Osteoblast (primary cell): Measurements from ENCODE around the gene COQ6. TPM values are rescaled to one million over a fixed set of nuclear protein-coding genes. Genes with fewer than 3 reads are reported as not detected.

Source experiments
- DNase-seq: peaks from one replicate; pipeline ENCODE4 v3.0.0; 2011; ENCODE audit warnings: low spot score, mixed read lengths; ENCODE audit not compliant: insufficient read length; ENCODE audit errors: missing footprints
- H2AFZ ChIP-seq: 2 replicates; pipeline ENCODE4 v1.6.0; 2011; ENCODE audit warnings: mild to moderate bottlenecking, low read length
- H3K27ac ChIP-seq: 2 replicates; pipeline ENCODE4 v1.5.1; 2011; ENCODE audit warnings: mild to moderate bottlenecking, low read depth, low read length, moderate library complexity
- H3K27me3 ChIP-seq: 2 replicates; pipeline ENCODE4 v1.6.0; 2012; ENCODE audit warnings: mild to moderate bottlenecking, control low read depth, inconsistent platforms, low read length, moderate library complexity; ENCODE audit not compliant: insufficient read depth
- H3K36me3 ChIP-seq: 2 replicates; pipeline ENCODE4 v1.5.1; 2011; ENCODE audit warnings: mild to moderate bottlenecking, low read length, control low read depth, moderate library complexity; ENCODE audit not compliant: insufficient read depth
- H3K4me1 ChIP-seq: 2 replicates; pipeline ENCODE4 v1.5.1; 2011; ENCODE audit warnings: mild to moderate bottlenecking, low read length, control low read depth, moderate library complexity; ENCODE audit not compliant: insufficient read depth
- H3K4me2 ChIP-seq: 2 replicates; pipeline ENCODE4 v1.6.0; 2011; ENCODE audit warnings: mild to moderate bottlenecking, low read length; ENCODE audit not compliant: insufficient read depth
- H3K4me3 ChIP-seq: fragments of 200-600 bp; sonication (generic); 3 replicates; pipeline ENCODE4 v1.5.1; 2012; ENCODE audit warnings: mild to moderate bottlenecking, low read length, inconsistent platforms; ENCODE audit not compliant: insufficient read depth
- H3K79me2 ChIP-seq: 2 replicates; pipeline ENCODE4 v1.6.0; 2012; ENCODE audit warnings: mild to moderate bottlenecking, low read length, control low read depth, inconsistent platforms; ENCODE audit not compliant: insufficient read depth
- H3K9me3 ChIP-seq: 2 replicates; pipeline ENCODE4 v1.5.1; 2011; ENCODE audit warnings: low read depth, low read length, control low read depth
- H4K20me1 ChIP-seq: 2 replicates; pipeline ENCODE4 v1.6.0; 2012; ENCODE audit warnings: mild to moderate bottlenecking, low read length, control low read depth; ENCODE audit not compliant: insufficient read depth
- CTCF ChIP-seq: IDR thresholded peaks from 2 replicates; pipeline ENCODE4 v1.5.1; 2011; ENCODE audit warnings: mild to moderate bottlenecking, low read depth, low read length, moderate library complexity; ENCODE audit errors: extremely low read depth
- total RNA-seq: library from RNA; depleted of rRNA; stranded (reverse); fragments of >200 nt; gene quantifications from 2 replicates; pipeline ENCODE4 v1.2.3, GENCODE V29; 2012

COQ6 gene
- total RNA-seq, 1 donor = 23.5 TPM

- Histone ChIP-seq H3K4me3 (no peak overlapping the region), H2AFZ (no peak overlapping the region), H3K27me3 (no peaks in the 10 kb centered on the region), H3K79me2 (no peaks in the 10 kb centered on the region), H3K36me3 (peaks cover 54% of the 10 kb centered on the region), H3K27ac (no peak overlapping the region), H3K4me2 (no peak overlapping the region), H4K20me1 (no peaks in the 10 kb centered on the region), H3K9me3 (no peaks in the 10 kb centered on the region), H3K4me1 (no peaks in the 10 kb centered on the region)
- no peak for DNase-seq
- TF ChIP-seq CTCF = no peak
These were observed 13.6 kb upstream of the COQ6 start for GRCh38 chr14:73936548-73936947.

GRCh38 chr14:73937012-73937411 lies 13.1 kb upstream of the COQ6 start:
- H4K20me1 ChIP-seq = no peaks in the 10 kb centered on the region
- H3K27ac ChIP-seq = no peak overlapping the region
- no peak overlapping the region for H2AFZ ChIP-seq
- no peaks in the 10 kb centered on the region for H3K27me3 ChIP-seq
- H3K79me2 ChIP-seq = no peaks in the 10 kb centered on the region
- DNase-seq = no peak
- H3K4me2 ChIP-seq = no peak overlapping the region
- peaks cover 50% of the 10 kb centered on the region for H3K36me3 ChIP-seq
- no peaks in the 10 kb centered on the region for H3K9me3 ChIP-seq
- no peak for TF ChIP-seq CTCF
- no peak overlapping the region for H3K4me3 ChIP-seq
- H3K4me1 ChIP-seq = no peaks in the 10 kb centered on the region

- no peaks in the 10 kb centered on the region for H3K27me3 ChIP-seq
- H3K79me2 ChIP-seq = no peaks in the 10 kb centered on the region
- no peak overlapping the region for H3K4me3 ChIP-seq
- H4K20me1 ChIP-seq = no peaks in the 10 kb centered on the region
- no peaks in the 10 kb centered on the region for H3K9me3 ChIP-seq
- DNase-seq = no peak
- peak overlapping the region; percentile 72 for H3K27ac ChIP-seq
- peaks cover 10% of the 10 kb centered on the region for H3K4me1 ChIP-seq
- H3K36me3 ChIP-seq = peaks cover 23% of the 10 kb centered on the region
- H2AFZ ChIP-seq = no peak overlapping the region
- TF ChIP-seq CTCF = no peak
- H3K4me2 ChIP-seq = no peak overlapping the region
These were observed 7.9 kb upstream of the COQ6 start for GRCh38 chr14:73942180-73942579.

- Histone ChIP-seq H2AFZ (peak overlapping the region; percentile 69), H3K27ac (peak overlapping the region; percentile 72), H3K4me1 (peaks cover 10% of the 10 kb centered on the region), H3K4me3 (no peak overlapping the region), H4K20me1 (no peaks in the 10 kb centered on the region), H3K79me2 (no peaks in the 10 kb centered on the region), H3K27me3 (no peaks in the 10 kb centered on the region), H3K9me3 (no peaks in the 10 kb centered on the region), H3K36me3 (peaks cover 23% of the 10 kb centered on the region), H3K4me2 (no peak overlapping the region)
- peak; percentile 89 for DNase-seq
- TF ChIP-seq CTCF = no peak
These were observed 7.0 kb upstream of the COQ6 start for GRCh38 chr14:73943083-73943482.
